ENCODE data around the gene BABAM2. TPM values are rescaled to one million over a fixed set of nuclear protein-coding genes. Genes with fewer than 3 reads are reported as not detected.

Gene BABAM2
- total and polyA plus RNA-seq, 10 of the 15 experiments (the other 5 are each of a cell fraction or from before 2014, with no cell fraction given): 30.7 to 59.9 (median 44.5) TPM

DNA sequence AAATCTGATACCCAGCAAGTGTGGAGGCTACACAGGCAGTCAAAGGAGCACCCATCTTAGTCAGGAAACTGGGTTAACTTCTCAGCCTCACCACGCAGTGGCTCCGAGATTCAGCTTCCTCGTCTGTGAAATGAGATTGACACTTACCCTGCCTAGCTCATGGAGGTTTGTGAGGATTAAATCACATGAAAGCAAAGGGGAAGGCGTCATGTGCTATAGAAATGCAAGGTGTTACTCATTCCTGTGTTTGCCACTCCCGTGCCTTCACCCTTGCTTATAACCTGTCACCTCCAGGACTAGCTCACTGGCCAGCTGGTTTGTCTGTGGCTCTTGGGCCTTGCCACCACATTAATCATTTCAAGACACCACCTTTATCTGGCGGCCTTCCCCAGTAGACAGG is 383.2 kb downstream of the BABAM2 start (continued):
- TF ChIP-seq MTA3 (IDR thresholded peaks at IDR 0.05; ENCODE audit: borderline replicate concordance, low read length) (no peak), FOS (IDR thresholded peaks at IDR 0.05; ENCODE audit: borderline replicate concordance, extremely low read depth, insufficient read length) (no peak), KDM1A (IDR thresholded peaks at IDR 0.05; ENCODE audit: borderline replicate concordance) (no peak), NR2C1 (IDR thresholded peaks at IDR 0.05) (no peak), HDAC6 (IDR thresholded peaks at IDR 0.05; ENCODE audit: unreplicated experiment) (no peak), SMAD5 (IDR thresholded peaks at IDR 0.05; ENCODE audit: low read depth) (no peak), HDAC2 (IDR thresholded peaks at IDR 0.05) (no peak), NFYA (IDR thresholded peaks at IDR 0.05; ENCODE audit: borderline replicate concordance, low read depth, low read length) (no peak), CREM (IDR thresholded peaks at IDR 0.05; ENCODE audit: low read depth) (0 out of 2 replicates have a peak, but pooled peaks have one; percentile 40), CREB1 (IDR thresholded peaks at IDR 0.05; ENCODE audit: low read depth) (no peak; the same call in 1 of the 2 replicates), CHD4 (IDR thresholded peaks at IDR 0.05) (no peak), ZNF274 (IDR thresholded peaks at IDR 0.05; ENCODE audit: insufficient read depth, insufficient read length) (no peak), SRF (IDR thresholded peaks at IDR 0.05; ENCODE audit: low read depth in 2 of 2, low read length in 2 of 2) (no peak)
- TF ChIP-seq, protein P1, sequence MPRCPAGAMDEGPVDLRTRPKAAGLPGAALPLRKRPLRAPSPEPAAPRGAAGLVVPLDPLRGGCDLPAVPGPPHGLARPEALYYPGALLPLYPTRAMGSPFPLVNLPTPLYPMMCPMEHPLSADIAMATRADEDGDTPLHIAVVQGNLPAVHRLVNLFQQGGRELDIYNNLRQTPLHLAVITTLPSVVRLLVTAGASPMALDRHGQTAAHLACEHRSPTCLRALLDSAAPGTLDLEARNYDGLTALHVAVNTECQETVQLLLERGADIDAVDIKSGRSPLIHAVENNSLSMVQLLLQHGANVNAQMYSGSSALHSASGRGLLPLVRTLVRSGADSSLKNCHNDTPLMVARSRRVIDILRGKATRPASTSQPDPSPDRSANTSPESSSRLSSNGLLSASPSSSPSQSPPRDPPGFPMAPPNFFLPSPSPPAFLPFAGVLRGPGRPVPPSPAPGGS (IDR thresholded peaks at IDR 0.05; ENCODE audit: borderline replicate concordance, insufficient read depth, low read depth, low read length, poor library complexity, severe bottlenecking): peak; percentile 14
